ENCODE results near the gene SIAH2. TPM values are rescaled to one million over a fixed set of nuclear protein-coding genes. Genes with fewer than 3 reads are reported as not detected.
"Not testable (repeated sequence)": the region's sequence is repeated elsewhere in the genome, so short reads cannot be mapped to it uniquely, and the experiment has no call there.

Gene SIAH2
- total RNA-seq, 3 donors from 2014 or later: 37.4 to 40.3 (median 39.1) TPM

GRCh38 chr3:150803440-150803985 lies 40.5 kb upstream of the SIAH2 start:
- Histone ChIP-seq H3K4me1 (no peaks in the 10 kb centered on the region), H3K27me3 (no peaks in the 10 kb centered on the region), H3K36me3 (peaks cover 5% of the 10 kb centered on the region), H3K4me3 (no peak overlapping the region), H3K9me3 (no peaks in the 10 kb centered on the region), H3K27ac (no peak overlapping the region)
- DNase-seq (ENCODE audit: low spot score in 2 of 2): no peak
- TF ChIP-seq POLR2A (IDR thresholded peaks at IDR 0.05) (no peak), CTCF (IDR thresholded peaks at IDR 0.05) (no peak)
- intact Hi-C loops (cut with DNase I; ENCODE audit: low total_unique reads): no loop called here

- H3K9me3 ChIP-seq: no peaks in the 10 kb centered on the region
- no peak overlapping the region for H3K27ac ChIP-seq
- intact Hi-C loops (cut with DNase I; ENCODE audit: low total_unique reads): no loop called here
- H3K4me3 ChIP-seq: no peak overlapping the region
- DNase-seq (ENCODE audit: low spot score in 2 of 2): no peak
- H3K4me1 ChIP-seq: no peaks in the 10 kb centered on the region
- no peaks in the 10 kb centered on the region for H3K27me3 ChIP-seq
- TF ChIP-seq POLR2A (IDR thresholded peaks at IDR 0.05) (no peak), POLR2AphosphoS5 (IDR thresholded peaks at IDR 0.05) (no peak), CTCF (IDR thresholded peaks at IDR 0.05) (no peak)
- H3K36me3 ChIP-seq: peaks cover 5% of the 10 kb centered on the region
Measured at GRCh38 chr3:150800722-150801121, 37.8 kb upstream of the SIAH2 start.

GRCh38 chr3:150798122-150798618 lies 35.2 kb upstream of the SIAH2 start:
- Histone ChIP-seq H3K4me1 (no peaks in the 10 kb centered on the region), H3K36me3 (no peaks in the 10 kb centered on the region), H3K27ac (no peak overlapping the region), H3K9me3 (no peaks in the 10 kb centered on the region), H3K27me3 (no peaks in the 10 kb centered on the region), H3K4me3 (no peak overlapping the region)
- TF ChIP-seq CTCF (IDR thresholded peaks at IDR 0.05): no peak
- TF ChIP-seq POLR2AphosphoS5 (IDR thresholded peaks at IDR 0.05): peak in 1 of 3 donors; percentile 17
- no peak for DNase-seq (ENCODE audit: low spot score in 2 of 2)
- intact Hi-C loops (cut with DNase I; ENCODE audit: low total_unique reads): no loop called here

- no peak overlapping the region for H3K27ac ChIP-seq
- no peaks in the 10 kb centered on the region for H3K9me3 ChIP-seq
- H3K36me3 ChIP-seq: no peaks in the 10 kb centered on the region
- H3K4me3 ChIP-seq: no peak overlapping the region
- no peaks in the 10 kb centered on the region for H3K4me1 ChIP-seq
- TF ChIP-seq CTCF (IDR thresholded peaks at IDR 0.05) (no peak), POLR2A (IDR thresholded peaks at IDR 0.05) (no peak), POLR2AphosphoS5 (IDR thresholded peaks at IDR 0.05) (no peak)
- no peak for DNase-seq (ENCODE audit: low spot score in 2 of 2)
- no peaks in the 10 kb centered on the region for H3K27me3 ChIP-seq
- intact Hi-C loops (cut with DNase I; ENCODE audit: low total_unique reads): no loop called here
Measured at GRCh38 chr3:150797155-150797554, 34.2 kb upstream of the SIAH2 start.

GRCh38 chr3:150796527-150796926 lies 33.6 kb upstream of the SIAH2 start:
- intact Hi-C loops (cut with DNase I; ENCODE audit: low total_unique reads); DNase-seq (ENCODE audit: low spot score in 2 of 2): not testable (repeated sequence)

GRCh38 chr3:150793641-150794040 lies 30.7 kb upstream of the SIAH2 start:
- H3K36me3 ChIP-seq: no peaks in the 10 kb centered on the region
- intact Hi-C loops (cut with DNase I; ENCODE audit: low total_unique reads): no loop called here
- no peak overlapping the region for H3K4me3 ChIP-seq
- H3K4me1 ChIP-seq: no peaks in the 10 kb centered on the region
- H3K9me3 ChIP-seq: no peaks in the 10 kb centered on the region
- H3K27me3 ChIP-seq: no peaks in the 10 kb centered on the region
- no peak for DNase-seq (ENCODE audit: low spot score in 2 of 2)
- TF ChIP-seq POLR2AphosphoS5 (IDR thresholded peaks at IDR 0.05): no peak
- TF ChIP-seq CTCF (IDR thresholded peaks at IDR 0.05): no peak
- no peak for TF ChIP-seq POLR2A (IDR thresholded peaks at IDR 0.05)
- no peak overlapping the region for H3K27ac ChIP-seq

More at GRCh38 chr3:150796527-150796926, 33.6 kb upstream of the SIAH2 start:
- not testable (repeated sequence) for H3K27me3 ChIP-seq, H3K27ac ChIP-seq, H3K4me1 ChIP-seq, H3K9me3 ChIP-seq, H3K36me3 ChIP-seq, H3K4me3 ChIP-seq

Measured in breast epithelium (tissue), 4 donors.